NCI-H1417 (cell line): ENCODE measurements around the gene PTGES.
"Not testable (repeated sequence)": the region's sequence is repeated elsewhere in the genome, so short reads cannot be mapped to it uniquely, and the experiment has no call there.

ENCODE experiments used
- DNase-seq, 3 experiments: peaks; one replicate each; lab custom pipeline; 2025; lab: John Stamatoyannopoulos, UW

PTGES gene

GRCh38 chr9:129770741-129771140 is 17.9 kb upstream of the PTGES start:
- no peak for DNase-seq

DNA sequence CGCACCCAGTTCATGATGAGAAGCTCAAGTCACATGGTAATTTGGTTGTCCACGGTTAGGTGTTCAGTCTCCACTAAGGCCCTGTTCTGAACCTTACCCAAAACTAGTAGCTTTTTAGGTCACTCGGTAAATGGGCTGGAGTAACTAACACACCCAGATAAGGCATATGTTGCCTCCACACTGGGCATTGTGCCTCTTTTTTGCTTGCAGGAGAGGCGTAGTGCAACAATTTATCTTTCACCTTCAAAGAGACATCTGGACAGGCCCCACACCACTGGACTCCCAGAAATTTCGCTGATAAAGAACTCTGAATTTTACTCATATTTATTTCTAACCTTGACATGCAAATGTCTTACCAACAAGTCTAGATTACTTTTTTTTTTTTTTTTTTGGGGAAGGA is 16.8 kb upstream of the PTGES start:
- no peak for DNase-seq

GRCh38 chr9:129768486-129768885 is 15.6 kb upstream of the PTGES start:
- DNase-seq = no peak

- DNase-seq = no peak
Observed at GRCh38 chr9:129765764-129766317, 13.0 kb upstream of the PTGES start.

DNA sequence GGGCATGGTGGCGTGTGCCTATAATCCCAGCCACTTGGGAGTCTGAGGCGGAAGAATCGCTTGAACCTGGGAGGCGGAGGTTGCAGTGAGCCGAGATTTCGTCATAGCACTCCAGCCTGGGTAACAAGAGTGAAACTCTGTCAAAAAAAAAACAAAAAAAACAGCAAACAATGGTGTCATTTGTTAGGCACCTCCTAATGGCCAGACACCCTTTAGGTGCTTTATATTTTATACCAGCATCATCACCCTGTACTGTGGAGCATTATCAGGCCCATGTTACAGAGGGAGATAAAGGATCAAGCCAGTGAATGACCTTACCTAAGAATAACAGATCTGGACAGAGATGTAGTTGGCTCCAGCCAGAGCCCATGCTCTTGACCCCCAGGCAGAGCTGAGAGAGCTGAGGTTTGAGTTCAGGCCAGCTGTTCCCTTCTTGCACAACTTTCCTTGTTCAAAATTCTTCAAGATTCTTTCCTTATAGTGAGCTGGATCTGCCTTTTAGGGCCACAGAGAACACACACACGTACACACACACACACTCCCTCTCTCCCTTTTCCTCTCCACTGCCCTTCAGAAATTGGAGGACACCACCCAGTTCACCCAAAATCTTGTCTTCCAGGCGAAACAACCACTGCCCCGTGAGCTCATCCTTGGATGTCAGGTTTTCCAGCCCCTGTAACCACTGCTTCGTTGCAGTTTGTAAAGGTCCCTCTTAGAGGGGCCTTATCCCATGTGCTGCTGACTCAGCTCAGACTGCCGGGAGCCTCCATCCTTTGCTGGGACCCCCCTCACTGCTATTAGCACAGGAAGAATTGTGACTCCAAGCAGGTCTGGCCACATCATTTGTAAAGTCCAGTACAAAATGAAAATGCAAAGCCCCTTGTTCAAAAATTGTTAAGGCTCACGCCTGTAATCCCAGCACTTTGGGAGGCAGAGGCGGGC is 10.4 kb upstream of the PTGES start:
- DNase-seq = no peak

DNA sequence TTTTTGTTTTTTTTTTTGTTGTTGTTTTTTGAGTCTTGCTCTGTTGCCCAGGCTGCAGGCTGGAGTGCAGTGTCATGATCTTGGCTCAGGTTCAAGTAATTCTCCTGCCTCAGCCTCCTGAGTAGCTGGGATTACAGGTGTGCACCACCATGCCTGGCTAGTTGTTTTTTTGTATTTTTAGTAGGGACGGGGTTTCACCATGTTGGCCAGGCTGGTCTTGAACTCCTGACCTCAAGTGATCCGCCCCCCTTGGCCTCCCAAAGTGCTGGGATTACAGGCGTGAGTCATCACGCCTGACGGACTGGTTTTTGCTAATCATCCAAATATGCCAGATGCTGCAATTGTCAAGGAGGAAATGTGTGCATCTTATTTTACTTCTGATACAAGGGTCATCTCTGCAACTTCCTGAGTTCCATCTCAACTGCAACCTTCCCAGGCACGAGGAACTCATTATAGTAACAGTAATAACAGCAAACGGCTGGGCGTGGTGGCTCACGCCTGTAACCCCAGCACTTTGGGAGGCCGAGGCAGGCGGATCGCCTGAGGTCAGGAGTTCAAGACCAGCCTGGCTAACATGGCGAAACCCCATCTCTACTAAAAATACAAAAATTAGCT is 9.6 kb upstream of the PTGES start:
- not testable (repeated sequence) for DNase-seq

DNA sequence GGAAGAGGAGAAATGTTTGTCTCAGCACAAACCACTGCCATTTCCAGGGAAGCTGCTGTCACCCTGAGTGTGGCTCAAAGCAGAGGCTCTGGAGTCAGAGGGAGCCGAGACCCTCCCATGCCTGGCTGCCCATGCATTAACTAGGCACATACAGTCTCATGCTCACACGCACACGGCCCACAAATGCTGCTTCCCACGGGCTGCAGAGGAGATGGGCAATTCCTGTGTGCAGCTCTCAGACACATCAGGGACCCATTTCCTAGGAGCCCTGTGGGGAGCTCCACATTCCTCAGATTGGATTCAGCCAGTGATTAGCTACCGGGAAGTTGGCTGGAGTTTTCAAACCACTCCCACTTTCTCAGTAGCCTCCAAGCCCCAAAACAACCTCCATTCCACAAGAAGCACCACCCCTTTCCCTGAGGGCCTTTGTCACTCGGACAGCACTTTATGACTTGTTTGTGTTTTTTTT is 9.1 kb upstream of the PTGES start:
- DNase-seq = no peak

- DNase-seq = no peak
Observed at GRCh38 chr9:129761293-129761900, 8.6 kb upstream of the PTGES start.

DNA sequence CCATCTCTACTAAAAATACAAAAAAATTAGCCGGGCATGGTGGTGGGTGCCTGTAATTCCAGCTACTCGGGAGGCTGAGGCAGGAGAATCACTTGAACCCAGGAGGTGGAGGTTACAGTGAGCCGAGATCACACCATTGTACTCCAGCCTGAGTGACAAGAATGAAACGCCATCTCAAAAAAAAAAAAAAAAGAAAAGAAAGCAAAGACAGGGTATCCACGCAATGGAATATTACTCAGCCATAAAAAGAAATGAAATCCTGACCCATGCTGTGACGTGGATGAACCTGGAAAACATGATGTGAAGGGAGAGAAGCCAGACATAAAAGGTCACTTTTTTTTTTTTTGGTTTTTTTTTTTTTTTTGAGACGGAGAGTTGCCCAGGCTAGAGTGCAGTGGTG is 7.9 kb upstream of the PTGES start:
- not testable (repeated sequence) for DNase-seq

GRCh38 chr9:129759804-129760502 is 7.1 kb upstream of the PTGES start:
- DNase-seq = no peak

DNA sequence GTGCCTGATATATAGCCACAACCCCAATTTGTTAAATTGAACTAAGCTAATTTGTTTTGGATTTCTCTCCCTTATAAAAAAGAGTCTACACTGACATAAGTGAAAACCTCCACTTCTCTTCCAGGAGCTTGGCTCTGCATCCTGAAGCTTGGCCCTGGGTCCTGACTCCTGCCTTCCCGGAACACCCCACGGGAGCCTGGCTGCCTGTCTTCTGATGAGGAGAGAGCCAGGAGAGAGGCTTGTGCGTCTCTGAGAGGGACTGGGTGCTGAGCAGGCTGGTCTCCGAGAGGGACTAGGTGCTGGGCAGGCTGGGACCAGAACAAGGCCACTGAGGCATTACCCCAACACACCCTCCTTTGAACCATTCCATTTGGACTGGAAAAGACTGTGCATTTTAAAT is 6.5 kb upstream of the PTGES start:
- DNase-seq = no peak

DNA sequence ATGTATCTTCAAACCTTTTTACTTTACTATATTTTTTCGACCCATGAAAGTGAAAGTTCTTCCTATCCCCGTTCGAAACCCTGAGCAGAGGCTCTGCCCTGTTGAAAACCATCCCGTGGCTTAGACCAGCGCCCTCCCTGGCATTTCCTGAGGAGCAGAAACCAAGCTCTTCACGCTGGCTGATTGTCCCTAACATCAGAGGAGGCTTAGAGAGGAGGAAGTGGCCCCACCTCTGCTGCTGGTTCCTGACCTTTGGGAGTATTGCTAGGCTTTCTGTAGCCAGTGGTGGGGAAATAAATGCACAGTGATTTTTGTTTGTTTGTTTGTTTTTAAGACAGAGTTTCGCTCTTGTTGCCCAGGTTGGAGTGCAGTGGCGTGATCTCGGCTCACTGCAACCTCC is 4.2 kb upstream of the PTGES start:
- DNase-seq = no peak

DNA sequence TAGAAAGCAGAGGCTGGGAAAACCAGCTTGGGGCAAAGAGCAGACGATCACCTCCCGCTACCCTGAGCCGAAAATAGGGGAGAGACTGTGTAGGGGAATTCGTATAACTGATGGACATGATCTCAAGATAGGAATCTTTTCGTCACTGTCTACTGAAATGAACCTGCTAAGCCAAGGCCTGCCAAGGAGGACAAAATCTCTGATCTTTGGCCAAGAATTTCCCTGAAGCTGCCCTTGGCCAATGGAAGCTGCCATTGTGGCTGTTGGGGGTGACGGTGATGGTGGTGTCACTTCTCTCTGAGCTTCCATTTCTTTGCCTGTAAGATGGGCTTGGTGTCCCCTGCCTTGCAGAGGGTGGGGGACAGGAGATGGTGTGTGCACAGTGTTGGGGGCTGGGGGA is 3.3 kb upstream of the PTGES start:
- DNase-seq = no peak

- DNase-seq = no peak
Observed at GRCh38 chr9:129755151-129755550, 2.3 kb upstream of the PTGES start.

DNA sequence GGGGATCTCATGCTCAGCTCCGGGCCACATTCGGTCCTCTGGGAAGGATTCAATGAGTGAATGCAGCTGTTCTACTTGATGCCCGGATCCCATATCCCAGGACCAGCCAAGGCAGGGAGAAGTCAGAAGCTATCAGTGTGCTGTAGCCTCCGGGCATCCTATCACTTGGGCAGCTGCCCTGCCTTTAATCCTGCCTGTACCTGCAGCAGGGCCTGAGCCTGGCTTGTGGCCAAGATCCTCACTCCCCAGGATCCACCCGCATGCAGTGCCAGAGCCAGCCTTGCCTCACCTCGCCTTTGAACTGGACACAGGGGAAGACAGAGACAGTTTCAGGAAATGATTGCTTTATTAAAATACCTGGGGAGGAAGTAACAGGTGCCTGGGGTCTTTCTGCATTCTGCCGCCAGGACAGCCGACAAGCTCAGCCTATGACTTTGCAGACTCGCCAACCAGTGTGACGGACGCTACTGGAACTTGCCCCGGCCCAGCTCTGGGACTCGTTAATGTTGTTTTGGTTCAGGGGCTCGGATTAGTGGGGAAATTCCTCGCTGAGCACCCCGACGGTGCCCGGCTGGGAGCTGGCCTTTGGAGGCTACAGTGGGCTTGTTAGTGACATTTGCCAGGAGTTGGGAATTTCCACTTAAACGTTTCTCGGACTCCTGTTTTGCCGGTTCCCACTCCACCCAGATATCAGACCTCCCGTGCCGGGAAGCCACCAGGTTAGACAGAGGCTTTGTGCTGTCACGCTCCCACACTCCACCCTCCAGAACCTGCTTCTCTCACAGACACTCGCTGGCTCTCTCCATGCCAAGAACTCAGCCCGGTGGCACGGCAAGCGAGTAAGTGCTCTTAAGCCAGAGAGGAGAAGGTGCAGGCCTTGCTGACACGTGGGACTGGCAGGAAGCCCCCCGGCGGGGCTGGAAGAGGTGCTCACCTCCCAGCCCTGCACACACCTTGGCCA is 721 bp downstream of the PTGES start:
- peak in 2 of 3 experiments; percentile 81 to 91 for DNase-seq

DNA sequence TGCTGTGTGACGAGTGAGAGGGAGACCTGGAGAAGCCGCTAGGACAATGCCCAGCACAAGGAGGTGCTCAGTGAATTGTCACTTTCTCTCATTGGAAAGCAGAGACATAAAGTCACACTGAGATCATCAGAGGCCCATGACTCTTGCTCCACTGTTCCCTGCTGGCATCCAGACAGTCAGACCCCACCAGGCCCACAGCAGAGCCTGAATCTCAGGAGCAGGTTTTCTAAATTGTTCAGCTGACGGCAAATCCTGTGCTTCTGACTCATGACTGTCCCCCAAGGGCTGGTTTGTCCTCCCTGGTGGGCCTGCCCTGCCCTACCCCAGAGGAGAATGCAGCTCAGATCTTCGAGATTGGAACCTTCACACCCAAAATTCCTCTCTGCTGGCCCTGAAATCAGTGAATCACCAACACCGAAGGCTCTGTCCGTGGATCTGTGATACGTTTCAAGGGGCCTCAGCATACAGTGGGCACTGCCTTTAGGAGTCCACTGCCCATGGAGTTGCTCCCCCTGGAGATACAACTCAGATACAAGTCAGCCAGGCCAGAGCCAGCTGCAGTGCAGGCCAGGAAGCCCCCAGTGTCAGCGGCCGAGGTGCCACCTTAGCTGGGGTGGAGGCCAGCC is 2.7 kb downstream of the PTGES start:
- no peak for DNase-seq

- no peak for DNase-seq
Observed at GRCh38 chr9:129749575-129749974, 3.3 kb downstream of the PTGES start.

GRCh38 chr9:129749052-129749451 is 3.8 kb downstream of the PTGES start:
- DNase-seq = not testable (repeated sequence)

DNA sequence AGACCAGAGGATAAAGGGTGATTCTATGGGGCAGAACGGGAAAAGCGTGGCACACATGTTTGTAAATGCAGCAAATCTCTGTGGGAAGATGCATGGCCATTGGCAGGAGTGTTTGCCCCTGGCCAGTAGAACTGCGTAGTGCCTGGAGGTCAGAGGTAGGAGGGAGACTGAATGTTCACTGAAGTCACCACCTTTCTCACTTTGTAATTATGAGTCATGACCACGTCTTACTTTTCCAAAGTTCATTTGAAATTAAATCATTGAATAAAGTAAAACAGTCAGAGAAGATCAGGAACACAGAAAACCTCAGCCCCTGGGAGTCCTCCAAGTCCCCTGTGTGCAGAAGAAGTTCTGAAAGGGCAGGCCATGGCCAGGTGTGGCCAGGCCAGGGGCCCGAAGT is 4.6 kb downstream of the PTGES start:
- no peak for DNase-seq

DNA sequence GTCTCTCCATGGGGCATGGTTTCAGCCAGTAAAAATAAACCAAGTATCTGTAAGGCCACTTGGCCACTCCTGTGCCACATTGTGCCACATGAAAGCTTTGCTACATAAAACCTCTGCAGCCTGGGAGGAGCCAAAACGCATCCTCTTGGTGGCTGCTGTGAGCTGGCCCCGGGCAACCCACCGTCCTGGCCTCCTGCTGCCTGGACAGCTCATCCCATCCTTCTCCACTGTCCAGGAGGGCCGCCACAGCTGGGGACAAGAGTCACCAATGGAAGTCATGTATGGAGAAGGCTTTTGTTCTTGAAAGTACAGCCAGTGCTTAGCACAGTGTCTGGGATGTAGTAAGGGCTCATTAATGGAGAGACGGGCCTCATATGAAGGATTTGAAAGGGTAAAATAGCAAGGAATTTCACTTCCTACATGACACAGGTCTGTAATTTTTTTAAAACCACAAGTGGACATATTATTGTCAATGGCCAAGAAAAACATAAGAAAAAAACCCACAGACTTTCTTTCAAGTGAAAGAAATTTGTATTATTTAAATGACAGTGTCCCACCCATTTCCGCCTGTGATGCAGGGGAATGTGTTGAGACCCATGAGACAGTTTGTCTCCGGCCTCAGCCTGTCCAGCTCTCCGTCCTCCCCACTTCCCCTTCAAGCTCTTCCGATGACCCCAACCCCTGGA is 6.6 kb downstream of the PTGES start:
- DNase-seq = no peak
